Measurements from ENCODE around the gene SPAG16.

- no peak for TF ChIP-seq CTCF (IDR thresholded peaks at IDR 0.05)
- no peak for TF ChIP-seq POLR2A (IDR thresholded peaks at IDR 0.05)
These were observed 239.9 kb downstream of the SPAG16 start for GRCh38 chr2:213524164-213524563.

Data from testis (tissue), 2 donors.